PC-3 (cell line): ENCODE measurements around the gene PIK3R2.

Experiments
- CTCF ChIP-seq: fragments of 300-600 bp; sonication (generic); conservative IDR thresholded peaks from 2 replicates; pipeline ENCODE4 v1.5.1; 2017; ENCODE audit warnings: antibody characterized with exemption, low read depth, mild to moderate bottlenecking, low read length
- EZH2 ChIP-seq: fragments of 300-600 bp; sonication (generic); IDR thresholded peaks from one replicate; pipeline ENCODE4 v1.6.1; 2017; ENCODE audit warnings: antibody characterized with exemption, mild to moderate bottlenecking, low read length; ENCODE audit not compliant: unreplicated experiment
- EZH2phosphoT487 ChIP-seq: fragments of 300-600 bp; sonication (generic); IDR thresholded peaks from 2 replicates; pipeline ENCODE4 v1.6.1; 2018; ENCODE audit warnings: mild to moderate bottlenecking, antibody characterized with exemption, low read length, borderline replicate concordance

GRCh38 chr19:18155095-18156087, 2.4 kb downstream of the PIK3R2 start:
- no peak for TF ChIP-seq EZH2
- no peak for TF ChIP-seq CTCF
- no peak for TF ChIP-seq EZH2phosphoT487
